ENCODE measurements around the gene CD209. TPM values are rescaled to one million over a fixed set of nuclear protein-coding genes. Genes with fewer than 3 reads are reported as not detected.

CD209 gene
- total and polyA plus RNA-seq, 2 experiments from 2014 or later = not detected

DNA sequence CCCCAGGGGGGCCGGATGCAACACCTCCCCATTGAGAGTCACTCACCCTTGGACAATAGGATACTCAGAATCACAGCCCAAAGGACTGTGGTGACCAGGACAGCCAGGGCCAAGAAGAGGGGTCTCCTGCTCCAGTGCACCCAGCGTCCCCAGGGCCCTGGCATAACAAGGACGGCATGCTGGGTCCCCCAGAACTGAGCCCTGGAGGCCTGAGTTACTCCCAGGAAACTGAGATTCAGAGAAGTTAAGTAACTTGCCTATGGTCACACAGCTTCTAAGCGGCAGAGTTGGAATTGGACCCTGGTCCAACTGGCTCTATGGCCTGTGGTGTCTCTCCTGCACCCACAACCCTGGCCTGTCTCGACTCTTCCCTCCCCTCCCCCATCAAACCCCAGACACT lies 15.7 kb downstream of the CD209 start:
- H3K27ac ChIP-seq = no peak overlapping the region
- H3K36me3 ChIP-seq (replicated peaks; ENCODE audit: insufficient read depth, low read depth) = no peaks in the 10 kb centered on the region
- no peak for DNase-seq (ENCODE audit: low spot score)
- H3K27me3 ChIP-seq = peaks cover 57% of the 10 kb centered on the region
- no peaks in the 10 kb centered on the region for H3K9me2 ChIP-seq (replicated peaks; ENCODE audit: insufficient read depth)
- H2AFZ ChIP-seq = no peak overlapping the region
- H4K20me1 ChIP-seq (ENCODE audit: insufficient read depth, poor library complexity, severe bottlenecking) = no peaks in the 10 kb centered on the region
- H3K4me3 ChIP-seq = no peak overlapping the region
- 81% methylated on average over 5 of the region's 5 CpGs for WGBS (ENCODE audit: low lambda C conversion rate, missing lambda C conversion rate)
- H3K9me3 ChIP-seq (ENCODE audit: low read depth) = no peaks in the 10 kb centered on the region
- H3K79me2 ChIP-seq = no peaks in the 10 kb centered on the region
- H3K4me1 ChIP-seq (ENCODE audit: insufficient read depth) = no peaks in the 10 kb centered on the region
- TF ChIP-seq EZH2 (IDR thresholded peaks at IDR 0.05; ENCODE audit: borderline replicate concordance) = no peak
- no peak for TF ChIP-seq EZH2phosphoT487 (IDR thresholded peaks at IDR 0.05; ENCODE audit: low read depth, severe bottlenecking, unreplicated experiment)
- TF ChIP-seq, protein P1, sequence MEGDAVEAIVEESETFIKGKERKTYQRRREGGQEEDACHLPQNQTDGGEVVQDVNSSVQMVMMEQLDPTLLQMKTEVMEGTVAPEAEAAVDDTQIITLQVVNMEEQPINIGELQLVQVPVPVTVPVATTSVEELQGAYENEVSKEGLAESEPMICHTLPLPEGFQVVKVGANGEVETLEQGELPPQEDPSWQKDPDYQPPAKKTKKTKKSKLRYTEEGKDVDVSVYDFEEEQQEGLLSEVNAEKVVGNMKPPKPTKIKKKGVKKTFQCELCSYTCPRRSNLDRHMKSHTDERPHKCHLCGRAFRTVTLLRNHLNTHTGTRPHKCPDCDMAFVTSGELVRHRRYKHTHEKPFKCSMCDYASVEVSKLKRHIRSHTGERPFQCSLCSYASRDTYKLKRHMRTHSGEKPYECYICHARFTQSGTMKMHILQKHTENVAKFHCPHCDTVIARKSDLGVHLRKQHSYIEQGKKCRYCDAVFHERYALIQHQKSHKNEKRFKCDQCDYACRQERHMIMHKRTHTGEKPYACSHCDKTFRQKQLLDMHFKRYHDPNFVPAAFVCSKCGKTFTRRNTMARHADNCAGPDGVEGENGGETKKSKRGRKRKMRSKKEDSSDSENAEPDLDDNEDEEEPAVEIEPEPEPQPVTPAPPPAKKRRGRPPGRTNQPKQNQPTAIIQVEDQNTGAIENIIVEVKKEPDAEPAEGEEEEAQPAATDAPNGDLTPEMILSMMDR (IDR thresholded peaks at IDR 0.05; ENCODE audit: poor library complexity) = no peak
- no peak overlapping the region for H3K4me2 ChIP-seq

- no peak overlapping the region for H2AFZ ChIP-seq
- H3K79me2 ChIP-seq = no peaks in the 10 kb centered on the region
- 83% methylated on average over 37 of the region's 39 CpGs for WGBS (ENCODE audit: low lambda C conversion rate, missing lambda C conversion rate)
- H3K9me2 ChIP-seq (replicated peaks; ENCODE audit: insufficient read depth) = no peaks in the 10 kb centered on the region
- H3K27ac ChIP-seq = no peak overlapping the region
- no peak for DNase-seq (ENCODE audit: low spot score)
- H4K20me1 ChIP-seq (ENCODE audit: insufficient read depth, poor library complexity, severe bottlenecking) = no peaks in the 10 kb centered on the region
- H3K4me1 ChIP-seq (ENCODE audit: insufficient read depth) = no peaks in the 10 kb centered on the region
- TF ChIP-seq, protein P1 (IDR thresholded peaks at IDR 0.05; ENCODE audit: poor library complexity) = no peak
- TF ChIP-seq EZH2phosphoT487 (IDR thresholded peaks at IDR 0.05; ENCODE audit: low read depth, severe bottlenecking, unreplicated experiment) (no peak), EZH2 (IDR thresholded peaks at IDR 0.05; ENCODE audit: borderline replicate concordance) (no peak)
- H3K4me3 ChIP-seq = no peak overlapping the region
- no peak overlapping the region for H3K4me2 ChIP-seq
- peaks cover 57% of the 10 kb centered on the region for H3K27me3 ChIP-seq
- H3K36me3 ChIP-seq (replicated peaks; ENCODE audit: insufficient read depth, low read depth) = no peaks in the 10 kb centered on the region
- no peaks in the 10 kb centered on the region for H3K9me3 ChIP-seq (ENCODE audit: low read depth)
These were observed 16.1 kb downstream of the CD209 start for GRCh38 chr19:7731218-7731595.

GRCh38 chr19:7730286-7731217 lies 16.8 kb downstream of the CD209 start:
- H3K79me2 ChIP-seq = no peaks in the 10 kb centered on the region
- no peak for DNase-seq (ENCODE audit: low spot score)
- no peak overlapping the region for H3K4me2 ChIP-seq
- no peak overlapping the region for H2AFZ ChIP-seq
- H3K27ac ChIP-seq = no peak overlapping the region
- H3K36me3 ChIP-seq (replicated peaks; ENCODE audit: insufficient read depth, low read depth) = no peaks in the 10 kb centered on the region
- no peaks in the 10 kb centered on the region for H3K4me1 ChIP-seq (ENCODE audit: insufficient read depth)
- H3K27me3 ChIP-seq = peaks cover 53% of the 10 kb centered on the region
- H3K9me2 ChIP-seq (replicated peaks; ENCODE audit: insufficient read depth) = no peaks in the 10 kb centered on the region
- no peak overlapping the region for H3K4me3 ChIP-seq
- TF ChIP-seq EZH2phosphoT487 (IDR thresholded peaks at IDR 0.05; ENCODE audit: low read depth, severe bottlenecking, unreplicated experiment) (no peak), EZH2 (IDR thresholded peaks at IDR 0.05; ENCODE audit: borderline replicate concordance) (peak; percentile 60)
- 24% methylated on average over 25 of the region's 78 CpGs for WGBS (ENCODE audit: low lambda C conversion rate, missing lambda C conversion rate)
- H3K9me3 ChIP-seq (ENCODE audit: low read depth) = no peaks in the 10 kb centered on the region
- H4K20me1 ChIP-seq (ENCODE audit: insufficient read depth, poor library complexity, severe bottlenecking) = no peaks in the 10 kb centered on the region

DNA sequence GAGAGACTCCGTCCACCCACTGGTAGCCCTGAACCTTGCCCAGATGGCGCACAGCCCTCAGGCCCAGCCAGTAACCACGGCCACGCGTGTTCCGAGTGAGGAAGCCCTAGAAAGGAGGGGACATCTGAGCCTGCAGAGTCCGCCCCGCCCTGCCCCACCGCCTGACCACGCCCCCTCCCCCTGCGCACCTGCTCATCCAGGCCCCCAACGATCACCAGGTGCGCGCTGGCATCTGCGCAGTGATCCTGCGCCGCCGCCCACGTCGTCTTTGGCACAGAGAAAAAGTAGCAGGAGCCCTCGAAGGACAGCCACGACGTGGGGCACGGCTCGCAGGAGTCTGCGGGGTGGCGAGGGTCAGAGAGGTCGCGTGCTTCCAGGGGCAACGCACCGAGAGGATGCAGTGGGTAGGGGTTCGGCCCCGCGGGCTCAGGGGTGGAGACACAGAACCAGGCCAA lies 17.5 kb downstream of the CD209 start:
- peak; percentile 61 for TF ChIP-seq EZH2 (IDR thresholded peaks at IDR 0.05; ENCODE audit: borderline replicate concordance)
- no peak for TF ChIP-seq EZH2phosphoT487 (IDR thresholded peaks at IDR 0.05; ENCODE audit: low read depth, severe bottlenecking, unreplicated experiment)
- Histone ChIP-seq H3K4me2 (no peak overlapping the region), H3K9me2 (replicated peaks; ENCODE audit: insufficient read depth) (no peaks in the 10 kb centered on the region), H3K27me3 (peaks cover 51% of the 10 kb centered on the region), H3K36me3 (replicated peaks; ENCODE audit: insufficient read depth, low read depth) (no peaks in the 10 kb centered on the region), H3K79me2 (no peaks in the 10 kb centered on the region), H2AFZ (no peak overlapping the region), H3K27ac (no peak overlapping the region), H3K4me1 (ENCODE audit: insufficient read depth) (no peaks in the 10 kb centered on the region), H3K9me3 (ENCODE audit: low read depth) (no peaks in the 10 kb centered on the region), H3K4me3 (no peak overlapping the region), H4K20me1 (ENCODE audit: insufficient read depth, poor library complexity, severe bottlenecking) (no peaks in the 10 kb centered on the region)
- WGBS (ENCODE audit: low lambda C conversion rate, missing lambda C conversion rate) = 17% methylated on average over 33 of the region's 34 CpGs
- DNase-seq (ENCODE audit: low spot score) = no peak

Measured in hepatocyte (in vitro differentiated cells).